Upper lobe of right lung (tissue), 1 donor: ENCODE data around the gene SLC27A4. TPM values are rescaled to one million over a fixed set of nuclear protein-coding genes. Genes with fewer than 3 reads are reported as not detected.

Experiments used
- ATAC-seq: fragments of 200-7000 bp; cut with Tn5 transposase; one replicate; pipeline ENCODE4 v1.9.1; 2020; ENCODE audit warnings: mild to moderate bottlenecking, moderate library complexity
- DNase-seq: peaks from one replicate; pipeline ENCODE4 v3.0.0-alpha.2; 2020
- H3K27ac ChIP-seq: fragments of 200-600 bp; one replicate; pipeline ENCODE4 v1.8.0; 2022
- H3K27me3 ChIP-seq: fragments of 200-600 bp; one replicate; pipeline ENCODE4 v1.8.0; 2022; ENCODE audit warnings: mild to moderate bottlenecking
- H3K36me3 ChIP-seq: fragments of 200-600 bp; one replicate; pipeline ENCODE4 v1.8.0; 2022
- H3K4me1 ChIP-seq: fragments of 200-600 bp; one replicate; pipeline ENCODE4 v1.8.0; 2022
- H3K4me3 ChIP-seq: fragments of 200-600 bp; one replicate; pipeline ENCODE4 v1.8.0; 2022; ENCODE audit warnings: mild to moderate bottlenecking
- H3K9me3 ChIP-seq: fragments of 200-600 bp; one replicate; pipeline ENCODE4 v1.8.0; 2022
- intact Hi-C: fragments of 100-400 bp; cut with DNase I; formaldehyde crosslinking; loops from one replicate; pipeline ENCODE4 v1.11.0; 2022
- long read RNA-seq: library from polyadenylated mRNA; unstranded; transcript quantifications from one replicate; pipeline ENCODE4 v2.0.0, GENCODE V29; 2021
- total RNA-seq: library from RNA; stranded (reverse); fragmentation: NEBNext Ultra II Directional; extraction: Animal tissue kit (Norgen Biotek cat#: 25700); gene quantifications from one replicate; pipeline ENCODE4 v1.2.1, GENCODE V29; 2021
- TF ChIP-seq, protein P1 (sequence below): fragments of 200-600 bp; IDR thresholded peaks from one replicate; pipeline ENCODE4 v1.8.0; 2022; ENCODE audit warnings: antibody characterized with exemption
- donor health status: DM: no; HTN: yes; CAD: no; lungs with severe emphysema.

SLC27A4 gene
- total RNA-seq, result 21.4 TPM
- long read RNA-seq, transcript SLC27A4-201 (13 exons, 3,028 nt), result major isoform, 49 of 84 reads
- long read RNA-seq, partial matches to known transcripts, result 21 of 84 reads
- long read RNA-seq, other reads (novel, unspliced or antisense), result 14 of 84 reads

- Histone ChIP-seq H3K36me3 (peaks cover 23% of the 10 kb centered on the region), H3K4me3 (peak within 1 kb of the TSS; percentile 91), H3K27me3 (no peaks in the 10 kb centered on the region), H3K27ac (peak within 1 kb of the TSS; percentile 76), H3K9me3 (no peaks in the 10 kb centered on the region), H3K4me1 (peaks cover 4% of the 10 kb centered on the region)
- TF ChIP-seq, protein P1, sequence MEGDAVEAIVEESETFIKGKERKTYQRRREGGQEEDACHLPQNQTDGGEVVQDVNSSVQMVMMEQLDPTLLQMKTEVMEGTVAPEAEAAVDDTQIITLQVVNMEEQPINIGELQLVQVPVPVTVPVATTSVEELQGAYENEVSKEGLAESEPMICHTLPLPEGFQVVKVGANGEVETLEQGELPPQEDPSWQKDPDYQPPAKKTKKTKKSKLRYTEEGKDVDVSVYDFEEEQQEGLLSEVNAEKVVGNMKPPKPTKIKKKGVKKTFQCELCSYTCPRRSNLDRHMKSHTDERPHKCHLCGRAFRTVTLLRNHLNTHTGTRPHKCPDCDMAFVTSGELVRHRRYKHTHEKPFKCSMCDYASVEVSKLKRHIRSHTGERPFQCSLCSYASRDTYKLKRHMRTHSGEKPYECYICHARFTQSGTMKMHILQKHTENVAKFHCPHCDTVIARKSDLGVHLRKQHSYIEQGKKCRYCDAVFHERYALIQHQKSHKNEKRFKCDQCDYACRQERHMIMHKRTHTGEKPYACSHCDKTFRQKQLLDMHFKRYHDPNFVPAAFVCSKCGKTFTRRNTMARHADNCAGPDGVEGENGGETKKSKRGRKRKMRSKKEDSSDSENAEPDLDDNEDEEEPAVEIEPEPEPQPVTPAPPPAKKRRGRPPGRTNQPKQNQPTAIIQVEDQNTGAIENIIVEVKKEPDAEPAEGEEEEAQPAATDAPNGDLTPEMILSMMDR, result no peak
- DNase-seq, result peak; percentile 93
- intact Hi-C loops, result loop anchor here (10.0 kb wide), 1 partner anchor 45 kb away; no protein-coding TSS in a partner anchor
- peak; percentile 95 for ATAC-seq
Measured at GRCh38 chr9:128339761-128340690, at the start of gene SLC27A4. Gene SLC27A4 (plus strand): TSS chr9:128340527. CDS start chr9:128343133, 2,606 bp downstream.

GRCh38 chr9:128292009-128292408 lies 48.3 kb upstream of the SLC27A4 start:
- Histone ChIP-seq H3K9me3 (no peaks in the 10 kb centered on the region), H3K27me3 (no peaks in the 10 kb centered on the region), H3K4me1 (peaks cover 6% of the 10 kb centered on the region), H3K4me3 (no peak overlapping the region), H3K36me3 (peaks cover 7% of the 10 kb centered on the region), H3K27ac (no peak overlapping the region)
- TF ChIP-seq, protein P1, result no peak
- ATAC-seq (no peak), DNase-seq (no peak)
- intact Hi-C loops, result loop anchor here (10.0 kb wide), 1 partner anchor 53 kb away; the partner anchor contains the start of gene SLC27A4

GRCh38 chr9:128293091-128293490 lies 47.2 kb upstream of the SLC27A4 start:
- DNase-seq, result no peak
- TF ChIP-seq, protein P1, result no peak
- Histone ChIP-seq H3K4me3 (no peak overlapping the region), H3K27me3 (no peaks in the 10 kb centered on the region), H3K27ac (no peak overlapping the region), H3K4me1 (peaks cover 6% of the 10 kb centered on the region), H3K36me3 (peaks cover 7% of the 10 kb centered on the region), H3K9me3 (no peaks in the 10 kb centered on the region)
- ATAC-seq, result no peak
- intact Hi-C loops, result loop anchor here (10.0 kb wide), 1 partner anchor 52 kb away; the partner anchor contains the start of gene SLC27A4

- H3K27me3 ChIP-seq, result no peaks in the 10 kb centered on the region
- ATAC-seq (no peak), DNase-seq (no peak)
- H3K4me3 ChIP-seq, result no peak overlapping the region
- H3K9me3 ChIP-seq, result no peaks in the 10 kb centered on the region
- intact Hi-C loops, result loop anchor here (10.0 kb wide), 1 partner anchor 51 kb away; the partner anchor contains the start of gene SLC27A4
- TF ChIP-seq, protein P1, result no peak
- H3K27ac ChIP-seq, result no peak overlapping the region
- no peaks in the 10 kb centered on the region for H3K36me3 ChIP-seq
- peaks cover 6% of the 10 kb centered on the region for H3K4me1 ChIP-seq
Measured at GRCh38 chr9:128294142-128294541, 46.2 kb upstream of the SLC27A4 start.

GRCh38 chr9:128296340-128297220 lies 43.7 kb upstream of the SLC27A4 start:
- Histone ChIP-seq H3K27ac (no peak overlapping the region), H3K4me1 (peaks cover 6% of the 10 kb centered on the region), H3K27me3 (no peaks in the 10 kb centered on the region), H3K9me3 (no peaks in the 10 kb centered on the region), H3K4me3 (no peak overlapping the region), H3K36me3 (no peaks in the 10 kb centered on the region)
- intact Hi-C loops, result loop anchor here (10.0 kb wide), 1 partner anchor 48 kb away; the partner anchor contains the start of gene SLC27A4
- TF ChIP-seq, protein P1, result no peak
- DNase-seq (no peak), ATAC-seq (no peak)
